HepG2 (cell line): ENCODE data around the gene ZNF620. TPM values are rescaled to one million over a fixed set of nuclear protein-coding genes. Genes with fewer than 3 reads are reported as not detected.

ENCODE experiments used
- AGO2 ChIP-seq: fragments of 200-400 bp; formaldehyde crosslinking; optimal IDR thresholded peaks from 2 replicates; pipeline ENCODE3; 2017; ENCODE audit warnings: mild to moderate bottlenecking, low read depth, low read length, moderate library complexity
- AHDC1 ChIP-seq: sonication (generic); formaldehyde crosslinking; IDR thresholded peaks from 2 replicates; pipeline ENCODE4 v1.5.1; 2020; ENCODE audit warnings: mild to moderate bottlenecking, missing genetic modification reagents, borderline replicate concordance
- CC2D1A ChIP-seq: sonication (generic); formaldehyde crosslinking; IDR thresholded peaks from 2 replicates; pipeline ENCODE4 v1.8.1; 2023; ENCODE audit warnings: mild to moderate bottlenecking, missing genetic modification reagents
- DMAP1 ChIP-seq: IDR thresholded peaks from 2 replicates; pipeline ENCODE4 v1.6.1; 2016
- GATAD1 ChIP-seq: IDR thresholded peaks from 2 replicates; pipeline ENCODE4 v1.6.1; 2016; ENCODE audit warnings: missing genetic modification reagents, missing compliant biosample characterization
- HNF4G ChIP-seq, 2 experiments: sonication (generic) in 1 of 2; formaldehyde crosslinking in 1 of 2; IDR thresholded peaks; 2 replicates each; pipeline versions ENCODE4 v1.4.0 to v1.6.1; 2011 to 2020; ENCODE audit warnings: borderline replicate concordance in 2 of 2, low read depth in 2 of 2, mild to moderate bottlenecking in 2 of 2, low read length in 1 of 2, missing genetic modification reagents in 1 of 2, moderate library complexity in 1 of 2
- HNRNPH1 ChIP-seq: fragments of 200-400 bp; formaldehyde crosslinking; optimal IDR thresholded peaks from 2 replicates; pipeline ENCODE3; 2017; ENCODE audit warnings: mild to moderate bottlenecking, low read depth, low read length
- IKZF1 ChIP-seq: fragments of 450-650 bp; IDR thresholded peaks from 2 replicates; pipeline ENCODE4 v1.7.1; 2016
- IKZF5 ChIP-seq: IDR thresholded peaks from 2 replicates; pipeline ENCODE4 v1.6.1; 2018; ENCODE audit warnings: missing genetic modification reagents, mild to moderate bottlenecking, missing compliant biosample characterization
- KMT2B ChIP-seq: IDR thresholded peaks from 2 replicates; pipeline ENCODE4 v1.6.1; 2016; ENCODE audit warnings: missing genetic modification reagents, missing compliant biosample characterization
- POLR2G ChIP-seq: fragments of 200-400 bp; formaldehyde crosslinking; IDR thresholded peaks from 2 replicates; pipeline ENCODE4 v1.6.1; 2018; ENCODE audit warnings: mild to moderate bottlenecking, low read depth, low read length, moderate library complexity
- ZBTB8A ChIP-seq: sonication (generic); formaldehyde crosslinking; IDR thresholded peaks from 2 replicates; pipeline ENCODE4 v1.4.0; 2020; ENCODE audit warnings: mild to moderate bottlenecking, low read depth, missing genetic modification reagents, borderline replicate concordance
- ZNF331 ChIP-seq: sonication (generic); formaldehyde crosslinking; IDR thresholded peaks from 2 replicates; pipeline ENCODE4 v1.4.0; 2020; ENCODE audit warnings: missing genetic modification reagents
- ZNF550 ChIP-seq: sonication (generic); formaldehyde crosslinking; IDR thresholded peaks from 2 replicates; pipeline ENCODE4 v1.4.0; 2020; ENCODE audit warnings: mild to moderate bottlenecking, missing genetic modification reagents, borderline replicate concordance
- ZNF558 ChIP-seq: sonication (generic); formaldehyde crosslinking; IDR thresholded peaks from 2 replicates; pipeline ENCODE4 v1.9.0; 2022; ENCODE audit warnings: mild to moderate bottlenecking, missing genetic modification reagents, borderline replicate concordance
- ZNF770 ChIP-seq: sonication (generic); formaldehyde crosslinking; IDR thresholded peaks from 2 replicates; pipeline ENCODE4 v1.5.0; 2020; ENCODE audit warnings: mild to moderate bottlenecking, missing genetic modification reagents
- ZUFSP ChIP-seq: sonication (generic); formaldehyde crosslinking; IDR thresholded peaks from 2 replicates; pipeline ENCODE4 v1.9.0; 2021; ENCODE audit warnings: missing genetic modification reagents, mild to moderate bottlenecking, borderline replicate concordance
- polyA plus RNA-seq, 8 experiments: library from polyadenylated mRNA; depleted of rRNA in 3 of 8; stranded (reverse) in 7 of 8; unstranded in 1 of 8; fragments of >200 nt; fragmentation: Illumina TruSeq in 4 of 8; extraction: Trizol in 4 of 8; gene quantifications; 2 replicates each; pipeline versions ENCODE4 v1.2.1 to v1.2.3, GENCODE V29; 2011 to 2016; ENCODE audit warnings: low read depth in 4 of 8, missing spikeins in 1 of 8, mixed read lengths in 1 of 8; ENCODE audit not compliant: insufficient read depth in 1 of 8
- total RNA-seq, 5 experiments: library from RNA; depleted of rRNA; stranded (reverse); fragments of >200 nt; fragmentation: Illumina TruSeq; extraction: Trizol; gene quantifications; 2 replicates each; pipeline ENCODE4 v1.2.3, GENCODE V29; 2016; ENCODE audit warnings: low read depth in 1 of 5

The ZNF620 gene
- total and polyA plus RNA-seq, 2 of the 13 experiments (the other 11 are each of a cell fraction or from before 2014, with no cell fraction given) = 2.3 to 12.2 TPM

GRCh38 chr3:40476478-40477470 lies 29.1 kb upstream of the ZNF620 start, which contains the start of gene ZNF619 (continued):
- TF ChIP-seq ZBTB8A (CRISPR knock-in tag) = no peak
- 0 out of 2 replicates have a peak, but pooled peaks have one; percentile 32 for TF ChIP-seq ZNF331 (CRISPR knock-in tag)
- peak; percentile 91 for TF ChIP-seq KMT2B
- no peak for TF ChIP-seq CC2D1A
- TF ChIP-seq ZNF550 (CRISPR knock-in tag) = no peak
- peak; percentile 69; the same call in 1 of the 2 replicates for TF ChIP-seq GATAD1 (CRISPR knock-in tag)
- peak; percentile 30 for TF ChIP-seq AGO2
- TF ChIP-seq HNF4G (IDR thresholded peaks at IDR 0.05; ENCODE audit: borderline replicate concordance, low read depth, low read length) = no peak
- TF ChIP-seq HNF4G (CRISPR knock-in tag; IDR thresholded peaks at IDR 0.05; ENCODE audit: borderline replicate concordance, low read depth) = no peak
- no peak; the same call in 1 of the 2 replicates for TF ChIP-seq DMAP1 (CRISPR knock-in tag)
- peak; percentile 82 for TF ChIP-seq POLR2G
- no peak for TF ChIP-seq IKZF1
- TF ChIP-seq IKZF5 (CRISPR knock-in tag) = no peak
- peak; percentile 21; the same call in 1 of the 2 replicates for TF ChIP-seq AHDC1 (CRISPR knock-in tag)
- TF ChIP-seq ZNF770 (CRISPR knock-in tag) = peak; percentile 30; the same call in 1 of the 2 replicates
- TF ChIP-seq ZUFSP = no peak
- TF ChIP-seq ZNF558 (CRISPR knock-in tag) = 0 out of 2 replicates have a peak, but pooled peaks have one; percentile 2
- TF ChIP-seq HNRNPH1 = no peak
